ENCODE measurements around the gene CACNA1S. TPM values are rescaled to one million over a fixed set of nuclear protein-coding genes. Genes with fewer than 3 reads are reported as not detected.

CACNA1S gene
- polyA plus RNA-seq, 4 donors = 0.32 to 0.57 (median 0.46) TPM

- no peak for DNase-seq (ENCODE audit: low read depth in 4 of 4, low spot score in 2 of 4)
These were observed 16.2 kb downstream of the CACNA1S start for GRCh38 chr1:201096041-201096461.

- no peak for DNase-seq (ENCODE audit: low read depth in 4 of 4, low spot score in 2 of 4)
These were observed 16.6 kb downstream of the CACNA1S start for GRCh38 chr1:201095581-201095980.

DNA sequence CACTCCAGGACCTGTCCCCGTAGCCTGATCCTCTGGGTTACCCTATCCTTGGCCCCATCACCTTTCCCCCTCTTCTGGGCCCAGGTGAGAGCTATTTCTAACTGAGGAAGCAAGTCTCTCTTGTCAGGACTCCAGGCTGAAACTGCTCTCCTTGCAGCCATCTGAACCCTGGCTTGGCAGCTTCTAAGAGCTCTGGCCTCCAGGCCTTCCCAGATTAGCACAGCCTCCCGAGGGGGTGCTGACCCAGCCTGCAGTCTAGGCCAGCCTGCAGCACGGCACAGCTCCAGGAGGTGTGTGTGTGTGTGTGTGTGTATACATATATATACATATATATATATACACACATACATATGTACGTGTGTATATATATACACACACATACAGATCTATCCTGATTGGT, 17.4 kb downstream of the CACNA1S start:
- DNase-seq (ENCODE audit: low read depth in 4 of 4, low spot score in 2 of 4) = no peak

DNA sequence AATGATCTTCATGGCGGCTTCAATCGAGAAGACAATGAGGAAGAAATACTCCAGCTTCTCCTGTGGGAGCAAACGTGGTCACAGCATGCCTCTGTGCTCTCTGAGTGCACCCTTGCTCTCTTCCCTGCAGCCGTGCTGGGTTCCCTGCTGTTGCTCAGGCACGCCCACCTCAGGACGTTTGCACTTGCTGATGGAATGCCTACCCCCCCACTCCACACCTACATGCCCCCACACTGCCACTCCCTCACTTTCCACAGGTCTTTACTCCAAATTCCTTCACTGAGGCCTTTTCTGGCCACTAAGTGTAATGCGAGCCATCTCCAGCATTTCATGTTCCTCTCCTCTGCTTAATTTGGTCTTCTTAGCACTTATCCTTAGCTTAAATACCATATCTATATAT, 18.3 kb downstream of the CACNA1S start:
- DNase-seq (ENCODE audit: low read depth in 4 of 4, low spot score in 2 of 4) = no peak

GRCh38 chr1:201093561-201093960, 18.7 kb downstream of the CACNA1S start:
- DNase-seq (ENCODE audit: low read depth in 4 of 4, low spot score in 2 of 4) = no peak

GRCh38 chr1:201092738-201093137, 19.5 kb downstream of the CACNA1S start:
- no peak for DNase-seq (ENCODE audit: low read depth in 4 of 4, low spot score in 2 of 4)

DNA sequence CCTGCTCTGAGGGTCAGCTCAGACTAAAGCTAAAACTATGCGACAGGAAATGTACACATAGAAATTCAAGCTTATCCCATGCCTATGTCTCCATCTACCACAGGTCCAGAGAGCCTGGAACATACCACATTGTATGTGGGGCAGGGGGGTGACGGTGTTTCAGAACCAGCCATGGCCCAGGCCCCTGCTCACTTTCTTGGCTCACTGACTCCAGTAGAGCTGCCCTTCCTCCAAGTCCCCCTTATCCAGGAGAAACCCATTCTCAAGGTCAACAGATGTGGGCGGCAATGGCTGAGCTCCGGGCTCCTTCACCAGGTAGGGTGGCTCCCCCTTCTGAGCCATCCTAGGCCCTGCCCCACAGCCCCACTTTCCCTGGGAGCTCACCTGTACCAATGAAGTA, 21.0 kb downstream of the CACNA1S start:
- DNase-seq (ENCODE audit: low read depth in 4 of 4, low spot score in 2 of 4) = no peak

GRCh38 chr1:201090541-201090940, 21.7 kb downstream of the CACNA1S start:
- DNase-seq (ENCODE audit: low read depth in 4 of 4, low spot score in 2 of 4) = no peak

GRCh38 chr1:201089596-201089995, 22.6 kb downstream of the CACNA1S start:
- no peak for DNase-seq (ENCODE audit: low read depth in 4 of 4, low spot score in 2 of 4)

GRCh38 chr1:201088901-201089525, 23.2 kb downstream of the CACNA1S start:
- DNase-seq (ENCODE audit: low read depth in 4 of 4, low spot score in 2 of 4) = no peak

DNA sequence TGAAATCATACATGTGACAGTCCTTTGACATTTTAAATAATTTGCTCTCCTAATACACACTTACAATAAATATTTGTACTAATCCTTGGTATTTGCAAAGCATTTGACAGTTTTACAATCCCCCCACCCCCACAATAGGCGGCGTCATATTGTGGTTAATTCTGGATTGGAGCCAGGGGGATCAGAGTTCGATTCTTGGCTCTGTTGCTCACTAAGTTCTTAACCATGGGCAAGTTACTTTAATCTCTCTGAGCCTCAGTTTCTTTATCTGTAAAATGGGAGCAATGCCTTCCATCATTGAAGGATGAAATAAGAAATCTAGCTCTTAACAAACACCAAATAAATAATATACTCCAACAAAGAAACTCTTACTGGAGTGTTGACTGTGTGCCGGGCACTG, 23.8 kb downstream of the CACNA1S start:
- DNase-seq (ENCODE audit: low read depth in 4 of 4, low spot score in 2 of 4) = no peak

DNA sequence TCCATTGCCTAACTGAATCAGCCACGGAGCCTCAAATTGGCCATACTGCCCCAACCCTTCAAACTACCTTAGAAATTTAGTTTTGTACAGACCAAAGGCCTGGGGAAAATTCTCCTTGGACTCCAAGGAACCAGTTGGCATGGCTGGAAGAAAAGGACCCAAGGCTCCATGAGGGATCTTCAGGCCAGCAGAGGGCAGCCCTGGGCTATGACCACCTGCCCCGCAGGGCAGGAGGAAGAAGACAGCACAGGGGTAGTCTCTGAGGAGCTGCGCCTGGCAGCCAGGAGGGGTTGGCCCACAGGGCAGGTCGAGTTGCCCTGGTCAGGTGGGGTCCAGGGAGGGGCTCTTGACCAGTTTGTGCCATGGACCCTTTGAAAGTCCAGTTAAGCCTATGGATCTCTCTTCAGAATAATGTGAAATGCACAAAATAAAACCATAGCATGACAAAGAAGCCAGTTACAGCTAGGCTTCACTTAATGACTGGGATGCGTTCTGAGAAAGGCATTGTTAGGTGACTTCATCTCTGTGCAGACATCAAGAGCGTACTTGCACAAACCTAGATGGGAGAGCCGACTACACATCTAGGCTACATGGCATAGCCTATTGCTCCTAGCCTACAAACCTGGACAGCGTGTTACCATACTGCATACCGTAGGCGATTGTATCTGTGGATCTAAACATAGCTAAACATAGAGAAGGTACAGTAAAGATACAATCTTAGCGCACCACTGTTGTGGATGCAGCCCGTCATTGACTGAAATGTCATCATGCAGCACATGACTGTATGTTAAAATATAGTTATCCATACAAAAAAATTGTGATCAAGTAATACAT, 26.1 kb downstream of the CACNA1S start:
- DNase-seq (ENCODE audit: low read depth in 4 of 4, low spot score in 2 of 4) = no peak

GRCh38 chr1:201084295-201084694, 27.9 kb downstream of the CACNA1S start:
- DNase-seq (ENCODE audit: low read depth in 4 of 4, low spot score in 2 of 4) = no peak

GRCh38 chr1:201083741-201084140, 28.5 kb downstream of the CACNA1S start:
- no peak for DNase-seq (ENCODE audit: low read depth in 4 of 4, low spot score in 2 of 4)

GRCh38 chr1:201080135-201080534, 32.1 kb downstream of the CACNA1S start:
- DNase-seq (ENCODE audit: low read depth in 4 of 4, low spot score in 2 of 4) = no peak

GRCh38 chr1:201077736-201078135, 34.5 kb downstream of the CACNA1S start:
- no peak for DNase-seq (ENCODE audit: low read depth in 4 of 4, low spot score in 2 of 4)

DNA sequence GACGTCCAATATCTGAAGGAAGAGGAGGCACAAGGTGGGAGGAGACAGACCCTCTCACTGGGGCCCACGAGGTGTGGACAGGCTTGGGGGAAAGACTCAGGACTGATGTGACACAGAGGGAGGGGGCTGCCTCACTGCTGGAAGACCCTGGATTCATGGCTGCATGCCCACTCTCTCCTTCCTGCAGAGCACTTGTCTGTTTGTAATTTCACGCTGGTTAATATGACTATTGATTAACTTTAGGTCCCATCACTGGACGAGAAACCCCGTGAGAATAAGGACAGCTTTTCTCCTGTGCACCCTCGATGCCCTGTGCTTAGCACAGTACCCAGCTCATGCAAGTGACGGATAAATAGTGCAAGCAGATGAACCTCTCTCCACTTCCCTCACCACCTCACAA, 35.1 kb downstream of the CACNA1S start:
- DNase-seq (ENCODE audit: low read depth in 4 of 4, low spot score in 2 of 4) = no peak

GRCh38 chr1:201076092-201076491, 36.1 kb downstream of the CACNA1S start:
- DNase-seq (ENCODE audit: low read depth in 4 of 4, low spot score in 2 of 4) = no peak

DNA sequence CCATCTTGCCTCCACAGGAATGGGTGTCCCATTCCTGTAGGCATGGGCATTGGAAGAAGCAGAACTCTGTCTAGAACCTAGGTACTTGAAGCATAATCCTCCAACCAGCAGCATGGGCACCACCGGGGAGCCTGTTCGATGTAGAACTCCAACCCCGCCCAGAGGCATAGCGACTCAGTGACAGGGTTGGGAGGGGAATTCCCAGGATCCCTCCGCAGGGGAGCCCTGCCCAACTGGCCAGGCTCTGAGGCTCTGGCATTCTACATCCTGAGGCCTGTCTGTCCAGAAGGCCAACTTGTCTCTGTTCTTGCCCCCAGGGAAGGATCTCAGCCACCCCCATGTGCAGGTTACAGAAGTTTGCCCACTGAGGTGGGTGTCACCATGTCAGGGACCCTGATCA, 38.2 kb downstream of the CACNA1S start:
- no peak for DNase-seq (ENCODE audit: low read depth in 4 of 4, low spot score in 2 of 4)

GRCh38 chr1:201072922-201073321, 39.3 kb downstream of the CACNA1S start:
- no peak for DNase-seq (ENCODE audit: low read depth in 4 of 4, low spot score in 2 of 4)

GRCh38 chr1:201072149-201072548, 40.1 kb downstream of the CACNA1S start:
- DNase-seq (ENCODE audit: low read depth in 4 of 4, low spot score in 2 of 4) = no peak

GRCh38 chr1:201069636-201070035, 42.6 kb downstream of the CACNA1S start:
- no peak for DNase-seq (ENCODE audit: low read depth in 4 of 4, low spot score in 2 of 4)

Measured in left renal cortex interstitium (tissue), 4 donors.